HG03175 (cell line): ENCODE measurements around the gene ACER3.
A peak's percentile ranks its signal among the peaks of the same experiment; 100 is the strongest.
"Not testable (repeated sequence)": the region's sequence is repeated elsewhere in the genome, so short reads cannot be mapped to it uniquely, and the experiment has no call there.

ENCODE experiments used
- ATAC-seq: cut with Tn5 transposase; IDR thresholded peaks from one replicate; pipeline ENCODE4 v1.9.1; 2021; ENCODE audit warnings: mild to moderate bottlenecking, moderate library complexity; ENCODE audit not compliant: unreplicated experiment

Gene ACER3

DNA sequence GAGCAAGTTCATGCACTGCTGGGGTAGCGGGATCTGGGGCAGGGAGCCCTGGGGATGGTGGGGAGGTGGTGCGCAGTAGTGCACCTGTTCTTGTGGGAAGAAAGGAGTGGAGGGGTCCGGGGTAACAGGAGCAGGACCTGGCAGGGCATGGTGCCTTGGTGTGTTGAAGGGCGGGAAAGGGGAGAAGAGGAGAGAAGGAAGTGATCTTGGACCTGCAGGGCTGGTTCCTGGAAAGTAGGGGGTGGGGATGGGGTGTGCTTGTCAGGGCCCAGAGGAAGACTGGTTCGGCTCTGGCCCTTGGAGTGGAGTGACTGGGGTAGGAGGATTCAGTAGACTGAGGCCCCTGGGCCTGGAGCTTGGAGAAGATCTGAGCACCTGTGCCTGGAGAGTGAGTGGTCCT lies 195.2 kb downstream of the ACER3 start:
- no peak for ATAC-seq

DNA sequence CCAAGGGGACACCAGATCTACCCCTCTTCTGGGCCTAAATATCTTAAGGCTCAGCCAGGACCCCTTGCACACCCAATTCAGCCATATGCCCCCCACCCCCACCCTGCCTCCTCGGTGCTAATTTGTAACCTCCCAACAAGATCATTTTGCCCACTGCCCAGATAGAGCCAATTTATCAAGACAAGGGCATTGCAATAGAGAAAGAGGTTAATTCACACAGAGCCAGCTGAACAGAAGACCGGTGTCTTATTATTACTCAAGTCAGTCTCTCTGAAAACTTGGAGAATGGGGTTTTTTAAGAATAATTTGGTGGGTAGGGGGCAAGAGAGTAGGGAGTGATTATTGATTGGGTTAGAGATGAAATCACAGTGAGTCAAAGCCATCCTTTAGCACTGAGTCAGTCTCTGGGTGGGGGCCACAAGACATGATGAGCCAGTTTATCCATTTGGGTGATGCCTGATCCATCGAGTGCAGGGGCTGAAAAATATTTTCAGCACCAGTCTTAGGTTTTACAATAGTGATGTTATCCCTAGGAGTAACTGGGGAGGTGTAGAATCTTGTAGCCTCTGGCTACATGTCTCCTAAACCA lies 196.2 kb downstream of the ACER3 start:
- ATAC-seq = no peak

DNA sequence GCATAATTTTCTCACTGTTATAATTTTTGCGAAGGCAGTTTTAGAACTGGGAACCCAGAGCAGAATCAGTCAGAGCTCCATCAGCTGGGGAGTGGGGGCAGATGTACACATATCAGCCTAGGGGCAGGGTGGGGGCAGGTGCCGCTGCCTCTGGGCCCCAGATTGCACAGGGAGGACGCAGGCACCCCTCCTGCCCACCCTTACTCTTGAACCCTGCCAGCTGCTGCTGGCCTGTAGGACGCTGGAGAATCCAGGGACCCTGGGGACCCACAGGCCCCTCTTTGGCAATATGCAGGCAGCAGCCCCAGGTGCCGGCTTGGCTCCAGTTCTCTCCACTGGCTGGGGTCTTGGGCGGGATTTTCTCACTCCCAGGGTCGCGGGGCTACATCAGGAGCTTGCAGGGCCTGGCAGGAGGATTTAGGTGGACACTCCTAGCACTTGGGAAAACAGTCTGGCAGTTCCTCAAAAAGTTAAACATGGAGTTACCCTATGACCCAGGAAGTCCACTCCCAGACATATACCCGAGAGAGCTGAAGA lies 197.3 kb downstream of the ACER3 start:
- ATAC-seq = no peak

DNA sequence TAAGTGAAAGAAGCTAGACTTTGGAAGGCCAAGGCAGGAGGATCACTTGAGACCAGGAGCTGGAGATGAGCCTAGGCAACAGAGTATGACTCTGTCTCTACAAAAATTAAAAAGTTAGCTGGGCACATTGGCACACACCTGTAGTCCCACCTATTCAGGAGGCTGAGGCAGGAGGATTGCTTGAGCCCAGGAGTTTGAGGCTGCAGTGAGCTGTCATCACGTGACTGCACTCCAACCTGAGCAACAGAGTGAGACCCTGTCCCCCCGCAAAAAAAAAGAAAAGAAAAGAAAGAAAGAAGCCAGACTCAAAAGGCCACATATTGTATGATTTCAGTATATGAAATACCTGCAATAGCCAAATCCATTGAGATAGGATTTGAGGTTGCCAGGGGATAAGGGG lies 198.2 kb downstream of the ACER3 start:
- no peak for ATAC-seq

DNA sequence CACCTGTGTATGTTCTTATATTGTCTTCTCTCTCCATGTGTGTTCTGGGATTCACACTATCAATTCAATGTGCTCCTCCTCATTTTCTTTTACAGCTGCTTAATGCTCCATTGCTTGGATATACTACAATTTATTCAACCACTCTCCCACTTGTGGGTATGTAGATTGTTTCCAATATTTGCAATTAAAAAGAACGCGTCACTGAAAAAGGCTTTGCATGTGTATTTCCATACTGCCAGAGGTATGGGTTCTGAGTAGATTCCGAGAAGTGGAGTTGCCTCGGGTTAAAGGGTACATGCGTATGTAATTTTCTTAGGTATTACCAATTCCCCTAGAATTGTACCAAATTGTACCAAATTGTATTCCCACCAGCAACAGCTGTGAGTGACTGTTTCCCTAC lies 199.1 kb downstream of the ACER3 start:
- no peak for ATAC-seq

DNA sequence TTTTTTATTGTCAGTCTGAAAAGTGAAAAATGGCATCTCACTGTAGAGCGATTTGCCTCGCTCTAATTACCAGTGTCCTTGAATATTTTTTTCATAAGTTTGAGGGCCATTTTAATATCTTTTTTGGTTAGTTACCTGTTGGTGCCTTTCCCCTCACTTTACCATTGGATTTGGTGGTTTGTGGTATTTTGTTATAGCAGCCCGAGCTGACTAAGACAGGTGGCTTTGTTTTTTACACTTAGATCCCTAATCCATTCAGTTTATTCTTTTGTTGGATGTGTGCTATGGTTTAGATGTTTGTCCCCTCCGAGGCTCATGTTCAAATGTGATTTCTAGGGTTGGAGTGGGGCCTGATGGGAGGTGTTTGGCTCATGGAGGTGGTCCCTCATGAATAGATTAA lies 199.5 kb downstream of the ACER3 start:
- no peak for ATAC-seq

DNA sequence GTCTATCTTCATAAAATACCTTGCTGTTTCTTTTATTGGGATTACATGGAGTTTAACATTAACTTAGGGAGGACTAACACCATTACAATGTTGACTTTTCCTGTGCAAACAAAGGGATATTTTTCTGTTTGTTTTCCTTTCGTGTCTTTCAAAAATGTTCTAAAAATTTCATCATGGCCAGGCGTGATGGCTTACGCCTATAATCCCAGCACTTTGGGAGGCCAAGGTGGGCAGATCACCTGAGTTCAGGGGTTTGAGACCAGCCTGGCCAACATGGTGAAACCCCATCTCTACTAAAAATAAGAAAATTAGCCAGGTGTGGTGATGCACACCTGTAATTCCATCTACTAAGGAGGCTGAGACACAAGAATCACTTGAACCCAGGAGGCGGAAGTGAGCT lies 200.5 kb downstream of the ACER3 start:
- ATAC-seq = not testable (repeated sequence)

DNA sequence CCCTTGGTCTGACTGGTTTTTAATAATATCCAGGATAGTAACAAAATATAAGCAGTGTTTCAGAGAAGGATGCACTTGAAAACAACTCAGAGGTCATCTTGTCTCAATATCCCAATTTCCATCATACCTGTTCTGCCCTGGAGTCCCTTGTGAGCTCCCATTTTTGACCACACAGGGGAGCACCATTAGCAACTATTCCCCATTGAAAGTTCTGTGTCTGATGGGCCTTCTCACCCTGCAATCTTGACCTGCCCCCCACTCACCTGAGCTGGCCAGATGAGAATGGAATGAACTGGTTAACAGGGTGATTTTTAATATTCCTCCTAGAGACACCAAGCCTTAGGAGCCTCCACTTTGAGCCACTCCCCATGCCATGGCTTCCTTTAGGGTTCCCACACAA lies 202.2 kb downstream of the ACER3 start:
- ATAC-seq = no peak

DNA sequence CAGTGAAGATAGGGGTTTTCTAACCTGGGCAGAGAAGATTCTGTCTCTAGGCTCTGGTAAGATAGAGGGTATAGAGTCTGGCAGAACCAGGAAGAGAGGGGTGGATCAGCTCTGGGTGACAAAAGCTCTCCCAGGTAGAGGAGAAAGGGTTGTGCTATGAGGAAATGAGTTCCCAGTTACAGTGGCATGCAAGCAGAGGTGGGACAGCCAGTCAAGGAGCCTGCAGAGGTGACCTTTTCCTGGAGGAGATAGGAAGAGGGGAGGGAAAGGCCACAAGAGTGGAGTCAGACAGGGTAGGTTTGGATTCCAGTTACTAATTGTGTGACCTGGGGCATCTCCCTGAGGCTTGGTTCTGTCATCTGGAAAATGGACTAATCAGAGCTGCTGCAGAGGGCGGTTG lies 202.7 kb downstream of the ACER3 start:
- ATAC-seq = no peak

DNA sequence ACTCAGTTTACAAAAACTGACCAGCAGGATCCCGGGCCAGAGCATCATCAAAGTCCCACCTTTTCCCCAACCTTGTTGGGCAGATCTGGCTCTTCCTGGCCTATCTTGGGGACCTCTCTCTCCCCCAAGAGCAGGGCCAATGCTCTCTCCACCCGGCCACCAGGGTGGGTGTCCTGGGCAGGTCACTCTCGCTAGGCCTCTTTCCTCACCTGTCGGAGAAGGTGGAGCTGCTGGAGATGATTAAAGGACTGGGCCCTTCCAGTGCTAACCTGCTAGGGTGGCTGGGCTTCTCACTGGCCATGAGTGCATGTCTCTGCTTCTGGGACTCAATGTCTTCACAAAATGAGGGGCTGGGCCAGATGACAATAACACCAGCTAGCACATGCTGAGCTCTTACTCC lies 203.1 kb downstream of the ACER3 start:
- ATAC-seq = no peak

DNA sequence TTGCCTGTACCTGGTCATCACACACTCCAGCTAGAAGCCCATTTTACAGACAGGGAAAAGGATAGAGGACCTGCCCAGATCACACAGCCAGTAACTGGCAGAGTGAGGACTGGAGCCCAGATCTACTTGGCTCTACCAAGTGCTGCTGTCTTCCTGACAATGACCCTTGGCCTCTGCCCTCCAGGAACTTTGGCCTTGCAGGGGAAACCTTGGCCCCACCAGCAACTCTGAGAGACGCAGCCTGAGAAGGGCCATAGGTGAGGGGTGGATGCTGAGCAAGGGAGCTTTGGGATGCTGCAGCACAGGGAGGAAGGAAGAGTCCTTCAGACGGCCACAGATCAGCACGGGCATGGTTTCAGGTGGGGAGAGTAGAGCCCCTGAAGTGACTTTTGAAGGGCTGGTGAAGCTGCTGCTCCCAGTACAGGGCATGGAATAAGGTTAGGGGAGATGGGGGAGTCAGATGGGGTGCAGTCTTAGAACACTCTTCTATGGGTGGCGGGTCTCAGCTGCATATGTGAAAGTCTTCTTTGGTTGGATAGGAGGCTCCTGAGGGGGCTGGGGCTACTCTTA lies 204.0 kb downstream of the ACER3 start:
- ATAC-seq = no peak

DNA sequence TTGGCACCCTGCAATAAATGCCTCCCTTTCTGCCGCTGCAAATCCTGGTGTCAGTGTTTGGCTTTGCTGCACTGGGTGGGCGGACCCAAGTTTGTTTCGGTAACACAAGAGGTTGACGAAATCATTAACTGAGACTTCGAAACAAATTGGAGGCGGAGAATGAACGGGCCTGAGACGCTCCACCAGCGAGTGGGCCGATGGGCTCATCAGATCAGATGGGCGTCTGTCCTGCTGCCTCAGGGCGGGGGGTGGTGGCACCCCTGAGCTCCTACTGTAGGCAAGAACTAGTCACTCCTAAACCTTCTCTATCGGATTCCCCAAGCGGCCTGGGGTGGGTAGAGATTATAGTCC lies 205.1 kb downstream of the ACER3 start:
- ATAC-seq = no peak

DNA sequence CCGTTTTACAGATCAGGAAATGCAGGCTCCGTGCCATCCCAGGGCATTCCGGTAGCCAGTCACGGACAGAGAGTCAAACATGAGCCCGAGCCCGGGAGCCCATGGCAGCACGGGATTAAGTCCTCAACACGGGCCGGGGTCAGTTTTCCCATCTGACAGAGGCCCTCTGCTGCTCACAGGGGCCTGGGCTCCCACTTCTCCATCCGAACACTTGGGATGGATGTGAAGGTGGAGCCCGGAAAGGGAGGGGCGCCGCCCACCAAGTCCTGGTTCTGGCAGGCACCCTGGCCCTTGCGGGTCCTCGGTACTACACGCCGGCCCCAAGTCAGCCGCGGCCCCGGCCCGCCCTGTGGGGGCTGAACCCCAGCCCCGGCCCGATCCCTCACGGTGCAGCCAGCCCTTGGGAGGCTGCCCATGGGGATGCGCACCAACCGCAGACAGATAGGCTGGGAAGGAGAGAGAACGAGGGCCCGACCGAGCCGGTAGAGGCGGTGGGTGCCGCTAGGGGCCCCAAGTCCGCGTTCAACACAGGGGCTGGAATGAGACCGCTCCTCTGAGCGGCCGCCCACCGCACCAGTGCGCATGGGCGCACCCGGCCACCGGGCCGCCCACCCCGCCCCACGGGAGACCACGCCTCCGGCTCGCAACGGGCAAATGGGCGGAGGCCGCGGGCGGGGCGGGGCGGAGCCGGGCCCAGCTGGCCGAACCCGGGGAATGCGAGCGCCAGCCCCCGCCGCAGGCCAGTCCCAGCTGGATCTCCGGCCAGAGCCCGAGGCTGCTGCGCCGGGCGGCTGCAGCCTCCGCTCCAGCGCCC lies 205.7 kb downstream of the ACER3 start, which contains the start of gene CAPN5:
Gene CAPN5 (plus strand): TSS at position 743 of the 814 bp plus-strand sequence. CDS start 17,916 bp downstream, outside the sequence.
- peak; percentile 85 for ATAC-seq

DNA sequence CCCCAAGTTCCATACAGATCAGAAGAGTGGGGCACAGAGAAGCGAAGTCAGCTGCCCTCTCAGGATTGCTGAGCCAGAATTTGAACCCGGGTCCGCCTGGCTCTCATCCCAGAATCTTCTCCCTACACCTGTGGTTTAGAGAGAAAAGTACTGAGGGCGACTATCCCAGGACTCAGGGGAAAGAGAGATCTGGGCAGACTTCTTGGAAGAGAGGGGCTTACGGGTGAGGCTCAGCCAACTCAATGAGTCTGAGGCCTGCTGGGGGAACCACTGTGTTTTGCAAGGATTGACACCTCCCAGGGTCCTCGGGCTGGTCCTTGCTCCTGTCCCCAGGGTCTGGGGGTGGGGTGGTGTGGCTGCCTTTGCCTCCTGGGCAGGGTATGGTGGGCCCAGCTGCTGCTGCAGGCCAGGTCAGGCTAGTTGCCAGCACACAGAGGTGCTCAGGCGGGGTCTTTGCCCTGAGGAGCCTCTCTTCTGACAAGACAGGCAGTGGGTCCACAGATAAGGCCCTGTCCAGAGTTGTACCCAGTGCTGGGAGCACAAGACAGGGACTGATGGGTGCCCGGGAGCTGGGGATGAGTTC lies 207.2 kb downstream of the ACER3 start:
- no peak for ATAC-seq

DNA sequence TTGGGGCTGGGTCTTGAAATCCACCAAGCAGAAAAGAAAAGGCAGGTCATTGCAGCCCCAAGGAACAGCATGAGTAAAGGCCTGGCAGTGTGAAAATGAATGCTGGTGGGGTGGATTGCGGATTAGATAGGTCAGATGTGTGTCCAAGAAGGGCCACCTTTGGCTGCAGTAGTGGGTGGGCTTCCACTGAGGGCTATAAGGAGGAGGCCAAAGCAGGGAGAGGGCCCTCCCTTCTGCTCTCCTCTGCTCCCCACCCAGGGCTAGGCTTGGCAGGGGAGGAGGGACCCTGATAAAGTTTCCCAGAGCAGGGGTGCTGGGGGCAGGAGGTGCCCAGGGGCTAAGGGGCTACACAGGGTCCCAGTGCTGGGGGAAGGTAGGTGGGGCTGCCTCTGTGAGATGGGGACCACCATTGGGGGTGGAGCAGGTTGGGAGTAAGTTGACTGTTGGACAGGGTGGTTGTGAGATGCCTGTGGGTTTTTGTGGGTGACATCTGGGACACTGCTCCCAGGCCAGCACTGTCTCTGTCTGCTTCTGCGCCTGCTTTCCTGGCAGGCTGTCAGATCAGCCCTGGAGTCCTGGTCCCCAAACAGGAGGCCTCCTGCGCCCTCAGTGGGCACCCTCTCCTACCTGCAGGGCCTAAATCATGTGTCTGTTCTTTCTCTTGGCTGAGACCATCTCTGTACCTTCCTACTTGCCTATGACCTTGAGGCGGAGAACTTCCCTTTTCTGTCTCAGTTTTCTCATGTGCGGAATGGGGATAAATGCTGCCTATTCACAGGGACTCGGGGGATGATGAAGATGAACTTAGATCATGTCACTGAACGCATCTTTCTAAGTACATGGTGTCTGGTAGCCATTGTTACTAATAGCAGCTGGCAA lies 208.0 kb downstream of the ACER3 start:
- no peak for ATAC-seq

DNA sequence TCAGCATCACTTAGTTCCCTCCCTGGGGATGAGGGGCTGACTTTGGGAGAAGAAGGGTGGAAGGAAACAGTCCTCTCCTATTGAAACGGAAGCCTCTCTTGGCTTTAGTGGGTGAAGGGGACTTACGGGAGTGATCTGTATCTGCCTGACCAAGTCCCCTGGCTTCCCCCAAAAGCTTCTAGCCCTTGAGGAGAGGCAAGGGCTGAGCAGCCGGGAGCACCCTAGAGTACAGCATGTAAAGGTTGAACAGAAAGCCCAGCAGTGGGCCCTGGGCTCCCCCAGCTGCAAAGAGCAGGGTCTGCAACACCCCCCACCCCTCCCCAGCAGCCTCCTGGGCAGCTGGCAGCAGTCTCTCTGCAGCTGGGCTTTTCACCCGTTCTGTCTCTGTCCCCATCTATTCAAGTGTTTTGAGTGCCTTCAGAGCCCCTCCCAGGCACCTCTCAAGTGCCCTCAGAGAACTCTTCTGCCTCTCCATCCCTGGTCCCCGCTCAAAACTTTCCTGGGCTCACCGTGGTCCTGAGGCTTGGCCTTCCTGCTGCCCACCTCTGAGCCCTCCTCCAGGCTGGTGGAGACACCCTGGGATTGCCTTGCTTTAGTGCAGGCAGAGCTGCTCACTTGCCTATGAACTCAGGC lies 208.7 kb downstream of the ACER3 start:
- ATAC-seq = no peak

DNA sequence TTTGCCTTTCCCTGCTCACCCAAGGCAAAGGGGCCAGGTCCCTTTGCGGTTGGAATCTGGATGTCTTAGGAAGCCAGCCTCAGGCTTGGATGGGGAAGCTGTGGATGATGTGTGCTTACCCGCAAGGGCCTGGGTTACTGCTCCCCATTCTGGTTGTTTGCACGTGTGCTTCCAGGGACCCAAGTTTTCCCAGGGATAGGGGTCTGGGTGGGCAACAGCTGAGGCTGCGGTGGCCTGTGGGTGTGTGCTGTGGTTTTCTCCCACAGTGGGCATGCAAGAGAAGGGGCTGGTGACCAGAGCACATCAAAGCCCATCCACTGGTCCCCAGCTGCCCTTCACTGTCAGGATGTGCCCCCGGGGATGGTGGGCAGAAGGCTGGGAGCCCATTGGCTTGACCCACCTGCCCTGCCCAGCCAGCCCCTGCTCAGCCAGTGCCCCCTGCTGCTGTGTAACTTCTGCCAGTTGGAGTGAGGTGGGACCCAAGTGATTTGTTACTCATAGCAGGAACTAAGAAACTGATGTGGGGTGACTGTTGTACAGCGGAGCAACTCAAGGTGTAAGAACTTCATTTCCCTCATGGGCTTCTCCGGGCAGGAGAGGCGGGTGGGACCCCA lies 209.4 kb downstream of the ACER3 start:
- no peak for ATAC-seq

DNA sequence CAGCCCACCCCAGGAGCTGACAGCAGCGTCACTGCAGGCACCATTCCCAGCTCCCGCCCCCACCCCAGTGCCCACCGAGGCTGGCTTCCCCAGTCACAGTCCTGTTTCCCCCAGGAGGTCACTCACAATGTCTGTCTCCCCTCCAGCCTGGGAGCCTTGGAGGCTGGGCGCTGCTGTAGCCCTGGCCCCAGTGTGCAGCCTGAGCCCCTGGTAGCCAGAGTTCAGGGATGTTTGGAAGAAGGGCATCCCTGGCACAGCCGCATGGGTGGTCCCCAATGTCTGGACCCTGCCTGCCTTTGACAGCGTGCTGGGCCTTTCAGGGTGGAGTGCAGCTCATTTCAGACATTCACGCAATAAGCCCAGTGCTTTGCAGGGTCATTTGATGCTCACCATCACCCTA lies 210.4 kb downstream of the ACER3 start:
- no peak for ATAC-seq

DNA sequence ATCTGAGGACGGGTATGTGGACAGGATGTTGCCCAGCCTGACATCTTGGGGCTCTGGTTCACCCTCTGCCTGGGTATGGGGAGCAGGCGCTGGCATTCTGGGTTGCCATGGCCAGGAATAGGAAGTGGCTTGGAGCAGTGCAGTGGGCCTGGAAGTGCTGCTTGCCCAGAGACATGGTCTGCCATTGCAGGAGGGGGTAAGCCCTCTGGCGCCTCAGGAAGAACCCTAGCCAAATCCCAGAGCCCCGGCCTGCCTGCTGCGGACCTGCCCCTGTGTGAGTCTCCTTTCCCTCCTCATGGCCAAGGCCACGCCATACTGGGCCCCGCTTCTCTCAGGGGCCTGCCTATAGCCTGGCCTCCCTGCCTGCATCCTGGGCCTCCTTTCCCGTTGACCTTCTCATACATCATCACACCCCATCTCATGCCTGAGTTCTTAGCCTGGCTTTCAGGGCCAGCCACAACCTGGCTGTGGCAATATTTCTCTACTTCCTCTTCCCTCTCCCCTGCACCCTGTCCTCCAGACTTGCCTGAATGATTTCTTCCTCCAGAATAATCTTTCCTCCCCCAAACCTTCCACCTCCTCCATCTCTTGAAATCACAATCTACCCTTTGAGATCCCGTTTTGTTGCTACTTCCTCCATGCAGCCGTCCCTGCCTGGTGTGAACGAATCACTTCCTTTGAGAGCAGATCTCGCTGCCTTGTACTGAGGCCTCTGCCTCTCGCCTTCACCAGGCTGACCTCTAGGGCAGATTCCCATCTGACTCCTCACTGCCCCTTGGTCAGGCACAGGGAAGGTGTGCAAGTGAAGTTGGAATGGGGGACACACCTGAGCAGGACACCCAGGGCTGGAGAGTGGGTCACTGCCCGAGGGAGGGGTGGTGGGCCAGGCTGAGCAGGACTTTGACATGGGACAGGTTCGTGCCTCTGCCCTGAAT lies 211.2 kb downstream of the ACER3 start:
- ATAC-seq = no peak
